Measurements from ENCODE around the gene CELF4.

Gene CELF4

GRCh38 chr18:37435150-37435867, 130.3 kb downstream of the CELF4 start:
- DNase-seq = no peak

- DNase-seq = no peak
Measured at GRCh38 chr18:37434161-37434860, 131.3 kb downstream of the CELF4 start.

- no peak for DNase-seq
Measured at GRCh38 chr18:37432436-37433195, 133.0 kb downstream of the CELF4 start.

- no peak for DNase-seq
Measured at GRCh38 chr18:37430357-37431076, 135.1 kb downstream of the CELF4 start.

GRCh38 chr18:37429791-37430190, 135.8 kb downstream of the CELF4 start:
- DNase-seq = no peak

- DNase-seq = no peak
Measured at GRCh38 chr18:37428288-37428974, 137.2 kb downstream of the CELF4 start.

- DNase-seq = no peak
Measured at GRCh38 chr18:37426586-37426985, 139.0 kb downstream of the CELF4 start.

- no peak for DNase-seq
Measured at GRCh38 chr18:37425222-37425621, 140.4 kb downstream of the CELF4 start.

GRCh38 chr18:37424507-37424906, 141.1 kb downstream of the CELF4 start:
- no peak for DNase-seq

GRCh38 chr18:37422596-37422995, 143.0 kb downstream of the CELF4 start:
- DNase-seq = no peak

GRCh38 chr18:37422116-37422515, 143.5 kb downstream of the CELF4 start:
- no peak for DNase-seq

GRCh38 chr18:37421341-37422077, 144.1 kb downstream of the CELF4 start:
- DNase-seq = no peak

GRCh38 chr18:37420315-37420880, 145.2 kb downstream of the CELF4 start:
- no peak for DNase-seq

- DNase-seq = no peak
Measured at GRCh38 chr18:37419866-37420265, 145.7 kb downstream of the CELF4 start.

GRCh38 chr18:37419315-37419714, 146.3 kb downstream of the CELF4 start:
- no peak for DNase-seq

GRCh38 chr18:37414816-37415215, 150.8 kb downstream of the CELF4 start:
- DNase-seq = no peak

GRCh38 chr18:37412829-37413228, 152.8 kb downstream of the CELF4 start:
- DNase-seq = no peak

GRCh38 chr18:37412333-37412732, 153.3 kb downstream of the CELF4 start:
- no peak for DNase-seq

GRCh38 chr18:37409878-37410277, 155.7 kb downstream of the CELF4 start:
- no peak for DNase-seq

GRCh38 chr18:37408676-37409265, 156.8 kb downstream of the CELF4 start:
- DNase-seq = no peak

- no peak for DNase-seq
Measured at GRCh38 chr18:37407571-37407970, 158.0 kb downstream of the CELF4 start.

All from NCI-H510A treated with DMSO at 0.1 percent for 48 hours (cell line).